Upper lobe of left lung (tissue), 4 donors: ENCODE measurements around the gene LAMP1.
"Not testable (repeated sequence)": the region's sequence is repeated elsewhere in the genome, so short reads cannot be mapped to it uniquely, and the experiment has no call there.

ENCODE experiments used
- EP300 ChIP-seq, 4 donors: sonication (generic); formaldehyde crosslinking; IDR thresholded peaks; one replicate each; pipeline ENCODE4 v1.5.1; 2017; ENCODE audit warnings: antibody characterized with exemption in 4 of 4, control low read depth in 2 of 4
- POLR2A ChIP-seq, 4 donors: fragments of 450-650 bp; IDR thresholded peaks; one replicate each; pipeline ENCODE4 v1.5.1; 2016 to 2017; ENCODE audit warnings: antibody characterized with exemption in 4 of 4, mild to moderate bottlenecking in 2 of 4
- TF ChIP-seq, protein P1 (sequence below), 6 experiments: fragments of 450-650 bp in 4 of 6; fragments of 200-600 bp in 2 of 6; sonication (generic) in 2 of 6; IDR thresholded peaks; one replicate each; pipeline ENCODE4 v1.5.1; 2016 to 2019; ENCODE audit warnings: antibody characterized with exemption in 6 of 6

DNA sequence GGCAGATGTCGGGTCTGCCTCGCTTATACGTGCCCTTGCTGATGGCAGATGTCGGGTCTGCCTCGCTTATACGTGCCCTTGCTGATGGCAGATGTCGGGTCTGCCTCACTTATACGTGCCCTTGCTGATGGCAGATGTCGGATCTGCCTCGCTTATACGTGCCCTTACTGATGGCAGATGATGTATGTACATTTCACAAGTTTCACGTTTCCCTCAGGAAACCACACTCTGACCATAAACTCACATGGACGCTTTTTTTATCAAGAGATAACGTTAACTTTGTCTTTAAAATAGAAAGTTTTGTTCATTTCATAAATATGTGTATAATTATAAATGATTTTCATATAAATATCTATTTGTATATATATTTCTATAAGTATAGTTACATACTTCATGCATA is 34.0 kb upstream of the LAMP1 start:
- not testable (repeated sequence) for TF ChIP-seq POLR2A, EP300 (IDR thresholded peaks at IDR 0.05)
- TF ChIP-seq, protein P1, sequence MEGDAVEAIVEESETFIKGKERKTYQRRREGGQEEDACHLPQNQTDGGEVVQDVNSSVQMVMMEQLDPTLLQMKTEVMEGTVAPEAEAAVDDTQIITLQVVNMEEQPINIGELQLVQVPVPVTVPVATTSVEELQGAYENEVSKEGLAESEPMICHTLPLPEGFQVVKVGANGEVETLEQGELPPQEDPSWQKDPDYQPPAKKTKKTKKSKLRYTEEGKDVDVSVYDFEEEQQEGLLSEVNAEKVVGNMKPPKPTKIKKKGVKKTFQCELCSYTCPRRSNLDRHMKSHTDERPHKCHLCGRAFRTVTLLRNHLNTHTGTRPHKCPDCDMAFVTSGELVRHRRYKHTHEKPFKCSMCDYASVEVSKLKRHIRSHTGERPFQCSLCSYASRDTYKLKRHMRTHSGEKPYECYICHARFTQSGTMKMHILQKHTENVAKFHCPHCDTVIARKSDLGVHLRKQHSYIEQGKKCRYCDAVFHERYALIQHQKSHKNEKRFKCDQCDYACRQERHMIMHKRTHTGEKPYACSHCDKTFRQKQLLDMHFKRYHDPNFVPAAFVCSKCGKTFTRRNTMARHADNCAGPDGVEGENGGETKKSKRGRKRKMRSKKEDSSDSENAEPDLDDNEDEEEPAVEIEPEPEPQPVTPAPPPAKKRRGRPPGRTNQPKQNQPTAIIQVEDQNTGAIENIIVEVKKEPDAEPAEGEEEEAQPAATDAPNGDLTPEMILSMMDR (IDR thresholded peaks at IDR 0.05): not testable (repeated sequence)
